ENCODE results near the gene ARL10. TPM values are rescaled to one million over a fixed set of nuclear protein-coding genes. Genes with fewer than 3 reads are reported as not detected.

ARL10 gene
- total and polyA plus RNA-seq, 4 donors = 1.5 to 13.4 (median 4.3) TPM

DNA sequence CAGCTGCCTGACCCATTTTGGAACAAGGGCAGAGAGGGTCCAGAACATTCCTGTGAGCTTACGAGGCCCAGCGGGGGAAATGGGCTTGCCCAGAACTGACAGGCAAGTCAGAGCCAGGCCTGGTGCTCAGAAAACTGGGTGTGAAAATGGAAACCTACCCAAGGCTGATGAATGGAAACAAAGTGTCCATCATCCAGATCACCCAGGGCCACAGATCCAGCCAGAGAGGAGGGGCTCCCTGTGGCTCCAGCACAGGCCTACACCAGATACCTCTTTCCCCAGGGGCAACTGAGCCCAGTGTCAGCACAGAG lies 47.9 kb downstream of the ARL10 start:
- ATAC-seq (ENCODE audit: insufficient read depth, low FRiP score) (no peak), DNase-seq (no peak)
- WGBS, 2 donors = 65 to 82% methylated on average over 2 of the region's 2 CpGs
- Histone ChIP-seq H3K9ac (ENCODE audit: insufficient read depth in 1 of 2, low read length in 2 of 2) (no peak overlapping the region), H3K9me3 (ENCODE audit: control insufficient read depth in 4 of 4, insufficient read depth in 3 of 4, low read length in 3 of 4) (no peaks in the 10 kb centered on the region), H3K36me3 (ENCODE audit: control insufficient read depth in 4 of 4, insufficient read depth in 4 of 4, low read length in 4 of 4) (peaks cover 0 to 7% (median 4%) of the 10 kb centered on the region in 4 donors), H3K4me1 (ENCODE audit: control insufficient read depth in 5 of 5, insufficient read depth in 5 of 5, low read length in 5 of 5) (peaks cover 3 to 19% (median 10%) of the 10 kb centered on the region in 5 donors), H3K4me3 (no peak overlapping the region), H3K27ac (ENCODE audit: low read depth in 1 of 2, low read length in 1 of 2) (peak overlapping the region; percentile 15 to 34), H3K27me3 (ENCODE audit: control insufficient read depth in 3 of 3, insufficient read depth in 3 of 3, low read length in 2 of 3) (no peaks in the 10 kb centered on the region)
- no peak for TF ChIP-seq CTCF (IDR thresholded peaks at IDR 0.05; ENCODE audit: control extremely low read depth, extremely low read depth)

- TF ChIP-seq CTCF (IDR thresholded peaks at IDR 0.05; ENCODE audit: control extremely low read depth, extremely low read depth) = no peak
- 85 to 88% methylated on average over 7 of the region's 7 CpGs for WGBS, 2 donors
- H3K4me1 ChIP-seq (ENCODE audit: control insufficient read depth in 5 of 5, insufficient read depth in 5 of 5, low read length in 5 of 5) = peaks cover 3 to 19% (median 10%) of the 10 kb centered on the region in 5 donors
- H3K27ac ChIP-seq (ENCODE audit: low read depth in 1 of 2, low read length in 1 of 2) = peak overlapping the region; percentile 15 to 34
- DNase-seq (no peak), ATAC-seq (ENCODE audit: insufficient read depth, low FRiP score) (no peak)
- no peaks in the 10 kb centered on the region for H3K27me3 ChIP-seq (ENCODE audit: control insufficient read depth in 3 of 3, insufficient read depth in 3 of 3, low read length in 2 of 3)
- H3K9ac ChIP-seq (ENCODE audit: insufficient read depth in 1 of 2, low read length in 2 of 2) = no peak overlapping the region
- H3K4me3 ChIP-seq = no peak overlapping the region
- no peaks in the 10 kb centered on the region for H3K9me3 ChIP-seq (ENCODE audit: control insufficient read depth in 4 of 4, insufficient read depth in 3 of 4, low read length in 3 of 4)
- peaks cover 0 to 7% (median 3%) of the 10 kb centered on the region in 4 donors for H3K36me3 ChIP-seq (ENCODE audit: control insufficient read depth in 4 of 4, insufficient read depth in 4 of 4, low read length in 4 of 4)
These were observed 48.5 kb downstream of the ARL10 start for GRCh38 chr5:176413709-176414191.

- TF ChIP-seq CTCF (IDR thresholded peaks at IDR 0.05; ENCODE audit: control extremely low read depth, extremely low read depth) = no peak
- H3K4me3 ChIP-seq = no peak overlapping the region
- no peaks in the 10 kb centered on the region for H3K27me3 ChIP-seq (ENCODE audit: control insufficient read depth in 3 of 3, insufficient read depth in 3 of 3, low read length in 2 of 3)
- peaks cover 0 to 7% (median 2%) of the 10 kb centered on the region in 4 donors for H3K36me3 ChIP-seq (ENCODE audit: control insufficient read depth in 4 of 4, insufficient read depth in 4 of 4, low read length in 4 of 4)
- DNase-seq (no peak), ATAC-seq (ENCODE audit: insufficient read depth, low FRiP score) (no peak)
- H3K9me3 ChIP-seq (ENCODE audit: control insufficient read depth in 4 of 4, insufficient read depth in 3 of 4, low read length in 3 of 4) = no peaks in the 10 kb centered on the region
- peaks cover 3 to 19% (median 10%) of the 10 kb centered on the region in 5 donors for H3K4me1 ChIP-seq (ENCODE audit: control insufficient read depth in 5 of 5, insufficient read depth in 5 of 5, low read length in 5 of 5)
- no peak overlapping the region for H3K9ac ChIP-seq (ENCODE audit: insufficient read depth in 1 of 2, low read length in 2 of 2)
- H3K27ac ChIP-seq (ENCODE audit: low read depth in 1 of 2, low read length in 1 of 2) = no peak overlapping the region
- WGBS, 2 donors = 64 to 78% methylated on average over 3 of the region's 3 CpGs
These were observed 49.4 kb downstream of the ARL10 start for GRCh38 chr5:176414704-176415103.

Measured in lung (tissue), 12 donors.